Gastrocnemius medialis (tissue), 4 donors: Measurements from ENCODE around the gene LILRA5. TPM values are rescaled to one million over a fixed set of nuclear protein-coding genes. Genes with fewer than 3 reads are reported as not detected.

Experiments
- ATAC-seq, 2 donors: fragments of 150-250 bp; one replicate each; pipeline ENCODE4 v1.9.1; 2016
- DNase-seq, 2 donors: peaks; one replicate each; pipeline ENCODE4 v3.0.0-alpha.2; 2019
- H3K27ac ChIP-seq, 4 donors: fragments of 200-600 bp; sonication (generic); 1 replicate in 1 of 4; 2 replicates in 3 of 4; pipeline ENCODE4 v1.5.1; 2016 to 2018; ENCODE audit warnings: mild to moderate bottlenecking in 2 of 4, moderate library complexity in 1 of 4
- H3K27me3 ChIP-seq, 3 donors: fragments of 200-600 bp; sonication (generic) in 2 of 3; 1 replicate in 1 of 3; 2 replicates in 2 of 3; pipeline versions ENCODE4 v1.5.1 to v1.6.0; 2016 to 2019; ENCODE audit warnings: mild to moderate bottlenecking in 1 of 3, moderate library complexity in 1 of 3
- H3K36me3 ChIP-seq, 2 donors: fragments of 200-600 bp; sonication (generic) in 1 of 2; one replicate each; pipeline ENCODE4 v1.5.1; 2017 to 2018
- H3K4me1 ChIP-seq, 2 donors: fragments of 200-600 bp; sonication (generic) in 1 of 2; one replicate each; pipeline ENCODE4 v1.5.1; 2016 to 2017; ENCODE audit warnings: mild to moderate bottlenecking in 2 of 2
- H3K4me3 ChIP-seq, 4 donors: fragments of 200-600 bp; sonication (generic) in 3 of 4; 1 replicate in 1 of 4; 2 replicates in 3 of 4; pipeline ENCODE4 v1.5.1; 2016 to 2019; ENCODE audit warnings: mild to moderate bottlenecking in 2 of 4
- H3K9me3 ChIP-seq, 3 donors: fragments of 200-600 bp; sonication (generic) in 2 of 3; 1 replicate in 1 of 3; 2 replicates in 2 of 3; pipeline ENCODE4 v1.5.1; 2016 to 2019
- POLR2A ChIP-seq, 2 donors: fragments of 450-650 bp; IDR thresholded peaks; one replicate each; pipeline ENCODE4 v1.6.1; 2017; ENCODE audit warnings: antibody characterized with exemption in 2 of 2, mild to moderate bottlenecking in 2 of 2, moderate library complexity in 2 of 2
- in situ Hi-C, 4 donors: fragments of 200-750 bp; cut with MboI; loops; one replicate each; pipeline versions ENCODE4 v1.15.0 to v1.8.0; 2017; ENCODE audit warnings: low sequenced_read_pairs in 4 of 4
- intact Hi-C: fragments of 100-400 bp; cut with DNase I; formaldehyde crosslinking; loops from one replicate; pipeline ENCODE4 v1.15.1; 2023; ENCODE audit warnings: low total_unique reads
- total RNA-seq, 4 donors: library from RNA; depleted of rRNA; stranded (reverse); fragments of >200 nt; gene quantifications; one replicate each; pipeline versions ENCODE4 v1.1.0 to v1.2.3, GENCODE V29; 2016
- TF ChIP-seq, protein P1 (sequence below), 5 experiments: fragments of 450-650 bp in 3 of 5; fragments of 200-600 bp in 2 of 5; sonication (generic) in 2 of 5; IDR thresholded peaks in 4 of 5; conservative IDR thresholded peaks in 1 of 5; 1 replicate in 4 of 5; 2 replicates in 1 of 5; pipeline ENCODE4 v1.5.1; 2016 to 2019; ENCODE audit warnings: antibody characterized with exemption in 5 of 5, mild to moderate bottlenecking in 3 of 5, moderate library complexity in 3 of 5

The LILRA5 gene
- total RNA-seq, 4 donors from 2014 or later, result 0.98 to 2.4 (median 1.1) TPM; not detected in 1

DNA sequence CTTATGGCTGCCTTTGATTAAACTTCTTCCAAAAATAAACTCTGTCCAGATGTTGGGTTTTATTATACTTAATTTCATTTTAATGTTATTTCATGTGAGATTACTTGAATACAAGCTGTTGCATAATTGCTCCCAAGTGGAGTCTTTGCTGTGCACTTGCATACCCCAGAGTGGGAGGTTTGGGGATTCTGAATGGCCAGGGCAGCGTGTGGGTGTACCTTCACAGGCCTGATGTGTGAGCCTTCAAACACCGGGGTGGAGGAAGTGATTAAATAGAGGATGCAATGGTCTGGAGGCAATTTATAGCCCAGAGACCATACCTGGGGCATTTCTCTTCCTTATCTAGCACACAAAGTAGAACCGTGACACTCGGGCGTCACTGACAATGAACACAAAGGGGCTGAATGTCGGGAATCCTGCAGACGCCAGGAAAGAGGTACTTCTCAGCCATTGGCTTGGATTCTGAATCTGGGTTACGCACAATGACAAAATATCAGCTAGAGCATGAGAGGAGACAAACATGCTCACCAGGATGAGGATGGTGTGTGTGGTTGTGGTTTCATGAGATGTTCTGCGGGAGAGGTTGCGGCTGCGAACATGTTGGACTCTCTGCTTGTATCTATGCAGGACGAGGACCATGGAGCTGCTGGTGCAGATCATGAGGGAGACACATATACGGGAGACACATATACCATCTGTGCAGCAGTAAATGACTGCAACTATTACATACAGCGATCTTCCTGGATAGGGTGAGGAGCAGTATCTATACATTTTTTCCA, 7.1 kb upstream of the LILRA5 start:
- H3K27me3 ChIP-seq, result no peaks in the 10 kb centered on the region
- in situ Hi-C loops, result loop anchor here in 1 of 4 donors (25.0 kb wide), 1 partner anchor 317 kb away; the partner anchor contains the start of gene LILRB1

DNA sequence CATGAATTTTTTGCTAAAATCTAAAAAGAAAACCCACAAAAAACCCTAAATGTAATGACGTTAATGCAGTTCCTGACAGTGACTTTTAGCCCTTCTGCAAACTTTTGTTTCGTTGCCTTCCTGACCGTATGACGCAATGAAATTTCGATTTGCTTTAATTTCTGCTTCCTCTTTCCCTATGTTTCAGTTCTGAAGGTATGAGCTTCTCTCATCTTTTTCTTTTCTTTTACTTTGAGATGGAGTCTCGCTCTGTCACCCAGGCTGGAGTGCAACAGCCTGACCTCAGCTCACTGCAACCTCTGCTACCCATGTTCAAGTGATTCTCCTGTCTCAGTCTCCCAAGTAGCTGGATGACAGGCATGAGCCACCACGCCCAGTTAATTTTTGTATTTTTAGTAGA, 6.1 kb upstream of the LILRA5 start:
- Histone ChIP-seq H3K4me1 (no peaks in the 10 kb centered on the region), H3K36me3 (no peaks in the 10 kb centered on the region), H3K27me3 (no peaks in the 10 kb centered on the region), H3K9me3 (no peaks in the 10 kb centered on the region), H3K4me3 (no peak overlapping the region), H3K27ac (no peak overlapping the region)
- ATAC-seq (no peak), DNase-seq (no peak)
- TF ChIP-seq POLR2A (IDR thresholded peaks at IDR 0.05), result no peak
- TF ChIP-seq, protein P1, sequence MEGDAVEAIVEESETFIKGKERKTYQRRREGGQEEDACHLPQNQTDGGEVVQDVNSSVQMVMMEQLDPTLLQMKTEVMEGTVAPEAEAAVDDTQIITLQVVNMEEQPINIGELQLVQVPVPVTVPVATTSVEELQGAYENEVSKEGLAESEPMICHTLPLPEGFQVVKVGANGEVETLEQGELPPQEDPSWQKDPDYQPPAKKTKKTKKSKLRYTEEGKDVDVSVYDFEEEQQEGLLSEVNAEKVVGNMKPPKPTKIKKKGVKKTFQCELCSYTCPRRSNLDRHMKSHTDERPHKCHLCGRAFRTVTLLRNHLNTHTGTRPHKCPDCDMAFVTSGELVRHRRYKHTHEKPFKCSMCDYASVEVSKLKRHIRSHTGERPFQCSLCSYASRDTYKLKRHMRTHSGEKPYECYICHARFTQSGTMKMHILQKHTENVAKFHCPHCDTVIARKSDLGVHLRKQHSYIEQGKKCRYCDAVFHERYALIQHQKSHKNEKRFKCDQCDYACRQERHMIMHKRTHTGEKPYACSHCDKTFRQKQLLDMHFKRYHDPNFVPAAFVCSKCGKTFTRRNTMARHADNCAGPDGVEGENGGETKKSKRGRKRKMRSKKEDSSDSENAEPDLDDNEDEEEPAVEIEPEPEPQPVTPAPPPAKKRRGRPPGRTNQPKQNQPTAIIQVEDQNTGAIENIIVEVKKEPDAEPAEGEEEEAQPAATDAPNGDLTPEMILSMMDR (IDR thresholded peaks at IDR 0.05 in 4 of 5, conservative IDR thresholded peaks at IDR 0.05 in 1 of 5), result no peak
- in situ Hi-C loops, result loop anchor here in 1 of 4 donors (25.0 kb wide), 1 partner anchor 318 kb away; the partner anchor contains the start of gene LILRB1
- intact Hi-C loops, result no loop called here

More for the DNA sequence above, 7.1 kb upstream of the LILRA5 start:
- DNase-seq (no peak), ATAC-seq (no peak)
- Histone ChIP-seq H3K4me1 (no peaks in the 10 kb centered on the region), H3K9me3 (no peaks in the 10 kb centered on the region), H3K27ac (no peak overlapping the region), H3K36me3 (no peaks in the 10 kb centered on the region), H3K4me3 (no peak overlapping the region)
- intact Hi-C loops, result no loop called here
- TF ChIP-seq POLR2A (IDR thresholded peaks at IDR 0.05), result no peak
- TF ChIP-seq, protein P1 (IDR thresholded peaks at IDR 0.05 in 4 of 5, conservative IDR thresholded peaks at IDR 0.05 in 1 of 5), result no peak

DNA sequence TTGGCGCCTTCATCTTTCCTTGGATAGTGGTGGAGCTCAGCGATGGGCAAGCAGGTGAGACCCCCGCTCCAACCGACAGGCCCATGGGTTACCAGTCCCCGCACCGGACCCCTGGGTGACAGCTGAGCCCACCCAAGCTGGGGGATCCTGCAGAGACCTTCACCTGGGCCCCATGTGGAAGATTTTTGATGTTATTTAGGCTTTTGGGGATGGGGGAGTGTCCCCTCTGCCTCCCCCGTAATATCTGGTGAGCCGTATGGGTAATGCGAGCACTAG, 4.9 kb upstream of the LILRA5 start:
- intact Hi-C loops, result no loop called here
- no peak overlapping the region for H3K27ac ChIP-seq

GRCh38 chr19:54317108-54317964, 4.4 kb upstream of the LILRA5 start:
- in situ Hi-C loops, result loop anchor here in 1 of 4 donors (25.0 kb wide), 1 partner anchor 320 kb away; the partner anchor contains the start of gene LILRB1

More for the DNA sequence above, 4.9 kb upstream of the LILRA5 start:
- TF ChIP-seq, protein P1 (IDR thresholded peaks at IDR 0.05 in 4 of 5, conservative IDR thresholded peaks at IDR 0.05 in 1 of 5), result no peak
- TF ChIP-seq POLR2A (IDR thresholded peaks at IDR 0.05), result no peak
- DNase-seq (no peak), ATAC-seq (no peak)
- no peak overlapping the region for H3K4me3 ChIP-seq
- H3K27me3 ChIP-seq, result no peaks in the 10 kb centered on the region
- in situ Hi-C loops, result loop anchor here in 1 of 4 donors (25.0 kb wide), 1 partner anchor 319 kb away; the partner anchor contains the start of gene LILRB1
- no peaks in the 10 kb centered on the region for H3K9me3 ChIP-seq
- H3K4me1 ChIP-seq, result no peaks in the 10 kb centered on the region
- no peaks in the 10 kb centered on the region for H3K36me3 ChIP-seq

More at GRCh38 chr19:54317108-54317964, 4.4 kb upstream of the LILRA5 start:
- Histone ChIP-seq H3K4me1 (no peaks in the 10 kb centered on the region), H3K27ac (no peak overlapping the region), H3K4me3 (no peak overlapping the region), H3K9me3 (no peaks in the 10 kb centered on the region), H3K36me3 (no peaks in the 10 kb centered on the region), H3K27me3 (no peaks in the 10 kb centered on the region)
- intact Hi-C loops, result no loop called here
- TF ChIP-seq POLR2A (IDR thresholded peaks at IDR 0.05), result no peak
- TF ChIP-seq, protein P1 (IDR thresholded peaks at IDR 0.05 in 4 of 5, conservative IDR thresholded peaks at IDR 0.05 in 1 of 5), result no peak
- no peak for ATAC-seq
- no peak for DNase-seq
